Measurements from ENCODE around the gene GRIN1.

GRIN1 gene

DNA sequence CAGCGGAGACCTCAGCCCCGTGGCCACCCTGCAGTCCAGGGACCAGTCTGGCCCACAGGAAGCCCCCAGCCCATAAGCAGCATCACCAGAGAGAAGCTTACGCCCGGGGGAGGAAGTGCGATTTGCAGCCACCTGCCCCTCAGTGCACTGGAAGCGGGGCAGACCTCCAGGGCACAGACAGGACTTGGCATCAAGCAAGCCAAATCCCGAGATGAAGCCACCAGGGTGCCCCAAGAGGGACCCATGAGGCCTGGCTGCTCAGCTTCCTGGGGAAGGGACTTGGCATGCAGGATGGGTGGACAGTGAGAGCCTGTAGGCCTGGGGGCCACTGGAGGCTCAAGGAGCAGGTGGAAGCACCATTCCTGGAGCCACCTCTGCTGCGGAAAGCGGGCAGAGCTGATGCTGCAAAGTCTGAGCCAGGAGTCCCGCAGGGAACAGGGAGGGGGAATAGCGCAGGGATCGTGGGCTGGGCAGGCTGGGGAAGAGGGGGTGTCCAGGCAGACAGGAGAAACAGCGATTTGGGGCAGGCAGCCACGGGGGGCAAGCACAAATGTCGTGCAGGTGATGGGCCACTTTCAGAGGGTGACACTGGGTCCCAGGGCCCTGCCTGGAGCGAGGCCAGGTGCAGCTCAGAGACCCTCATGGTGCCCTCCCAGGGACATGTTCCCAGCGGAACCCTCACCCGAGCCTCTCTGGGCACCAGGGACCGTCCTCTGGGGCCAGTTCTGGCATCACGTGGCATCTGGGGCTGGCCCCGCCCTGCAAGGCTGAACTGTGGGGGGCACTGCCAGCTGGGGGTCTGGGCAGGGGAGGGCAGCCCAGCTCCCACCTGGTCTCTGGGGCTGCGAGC is 27.7 kb downstream of the GRIN1 start:
- DNase-seq = no peak

DNA sequence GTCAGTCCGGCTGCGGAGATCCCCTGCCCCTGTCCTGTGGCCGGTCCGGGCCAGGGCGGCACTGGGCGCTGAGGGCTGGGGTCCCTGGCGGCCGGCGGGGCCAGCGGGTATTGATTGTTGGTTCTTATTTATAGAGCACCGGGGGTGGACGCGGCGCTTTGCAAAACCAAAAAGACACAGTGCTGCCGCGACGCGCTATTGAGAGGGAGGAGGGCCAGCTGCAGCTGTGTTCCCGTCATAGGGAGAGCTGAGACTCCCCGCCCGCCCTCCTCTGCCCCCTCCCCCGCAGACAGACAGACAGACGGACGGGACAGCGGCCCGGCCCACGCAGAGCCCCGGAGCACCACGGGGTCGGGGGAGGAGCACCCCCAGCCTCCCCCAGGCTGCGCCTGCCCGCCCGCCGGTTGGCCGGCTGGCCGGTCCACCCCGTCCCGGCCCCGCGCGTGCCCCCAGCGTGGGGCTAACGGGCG is 28.4 kb downstream of the GRIN1 start:
- DNase-seq = no peak

DNA sequence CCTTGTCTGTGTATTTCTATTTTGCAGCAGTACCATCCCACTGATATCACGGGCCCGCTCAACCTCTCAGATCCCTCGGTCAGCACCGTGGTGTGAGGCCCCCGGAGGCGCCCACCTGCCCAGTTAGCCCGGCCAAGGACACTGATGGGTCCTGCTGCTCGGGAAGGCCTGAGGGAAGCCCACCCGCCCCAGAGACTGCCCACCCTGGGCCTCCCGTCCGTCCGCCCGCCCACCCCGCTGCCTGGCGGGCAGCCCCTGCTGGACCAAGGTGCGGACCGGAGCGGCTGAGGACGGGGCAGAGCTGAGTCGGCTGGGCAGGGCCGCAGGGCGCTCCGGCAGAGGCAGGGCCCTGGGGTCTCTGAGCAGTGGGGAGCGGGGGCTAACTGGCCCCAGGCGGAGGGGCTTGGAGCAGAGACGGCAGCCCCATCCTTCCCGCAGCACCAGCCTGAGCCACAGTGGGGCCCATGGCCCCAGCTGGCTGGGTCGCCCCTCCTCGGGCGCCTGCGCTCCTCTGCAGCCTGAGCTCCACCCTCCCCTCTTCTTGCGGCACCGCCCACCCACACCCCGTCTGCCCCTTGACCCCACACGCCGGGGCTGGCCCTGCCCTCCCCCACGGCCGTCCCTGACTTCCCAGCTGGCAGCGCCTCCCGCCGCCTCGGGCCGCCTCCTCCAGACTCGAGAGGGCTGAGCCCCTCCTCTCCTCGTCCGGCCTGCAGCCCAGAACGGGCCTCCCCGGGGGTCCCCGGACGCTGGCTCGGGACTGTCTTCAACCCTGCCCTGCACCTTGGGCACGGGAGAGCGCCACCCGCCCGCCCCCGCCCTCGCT is 29.0 kb downstream of the GRIN1 start:
- no peak for DNase-seq

DNA sequence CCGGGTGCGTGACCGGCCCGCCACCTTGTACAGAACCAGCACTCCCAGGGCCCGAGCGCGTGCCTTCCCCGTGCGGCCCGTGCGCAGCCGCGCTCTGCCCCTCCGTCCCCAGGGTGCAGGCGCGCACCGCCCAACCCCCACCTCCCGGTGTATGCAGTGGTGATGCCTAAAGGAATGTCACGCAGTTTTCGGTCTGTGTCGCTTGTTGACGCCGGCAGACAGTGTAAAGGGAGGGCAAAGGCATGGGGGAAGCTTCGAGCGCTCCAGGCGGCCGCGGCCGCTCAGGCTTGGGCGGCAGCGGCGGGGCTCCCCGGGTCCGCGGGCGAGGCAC is 29.6 kb downstream of the GRIN1 start:
- DNase-seq = no peak

DNA sequence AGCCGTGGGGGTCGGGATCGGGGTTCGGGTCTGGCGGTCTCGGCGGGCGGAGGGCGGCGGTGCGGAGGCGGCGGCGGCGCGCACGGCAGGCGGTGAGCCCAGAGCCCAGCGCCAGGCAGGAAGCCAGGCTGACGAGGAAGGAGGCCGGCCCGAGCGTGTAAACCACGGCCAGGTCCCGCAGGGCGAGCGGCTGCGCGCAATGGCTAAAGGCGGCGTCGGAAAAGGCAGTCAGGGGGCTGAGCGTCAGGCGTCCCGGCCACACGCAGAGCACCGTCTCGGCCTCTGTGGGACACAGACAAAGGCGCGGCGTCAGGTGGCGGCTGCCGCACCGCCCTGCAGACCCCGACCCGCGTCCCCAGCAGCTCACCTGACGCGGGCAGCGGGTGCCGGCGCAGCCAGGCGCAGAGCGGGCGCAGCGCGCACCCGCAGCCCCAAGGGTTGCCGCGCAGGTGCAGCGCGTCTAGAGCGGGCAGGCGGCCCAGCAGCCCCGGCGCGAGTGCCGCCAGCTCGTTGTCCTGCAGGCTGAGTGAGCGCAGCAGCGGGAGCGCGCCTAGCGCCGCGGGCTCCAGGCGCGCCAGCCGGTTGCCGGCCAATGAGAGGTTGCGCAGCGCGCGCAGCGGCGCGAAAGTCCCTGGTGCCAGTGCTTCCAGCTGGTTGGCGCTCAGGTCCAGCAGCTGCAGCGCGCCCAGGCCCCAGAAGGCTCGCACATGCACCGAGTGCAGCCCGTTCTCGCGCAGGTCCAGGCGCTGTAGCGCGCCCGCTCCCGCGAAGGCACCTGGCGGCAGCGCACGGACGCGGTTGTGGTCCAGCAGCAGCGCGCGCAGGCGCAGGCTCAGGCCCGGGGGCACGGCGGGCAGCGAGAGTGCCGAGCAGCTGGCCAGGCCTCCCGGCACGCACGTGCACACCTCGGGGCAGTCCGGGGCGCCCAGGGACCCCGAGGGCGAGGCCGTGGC is 30.2 kb downstream of the GRIN1 start:
- peak in 1 of 2 experiments; percentile 54 for DNase-seq

DNA sequence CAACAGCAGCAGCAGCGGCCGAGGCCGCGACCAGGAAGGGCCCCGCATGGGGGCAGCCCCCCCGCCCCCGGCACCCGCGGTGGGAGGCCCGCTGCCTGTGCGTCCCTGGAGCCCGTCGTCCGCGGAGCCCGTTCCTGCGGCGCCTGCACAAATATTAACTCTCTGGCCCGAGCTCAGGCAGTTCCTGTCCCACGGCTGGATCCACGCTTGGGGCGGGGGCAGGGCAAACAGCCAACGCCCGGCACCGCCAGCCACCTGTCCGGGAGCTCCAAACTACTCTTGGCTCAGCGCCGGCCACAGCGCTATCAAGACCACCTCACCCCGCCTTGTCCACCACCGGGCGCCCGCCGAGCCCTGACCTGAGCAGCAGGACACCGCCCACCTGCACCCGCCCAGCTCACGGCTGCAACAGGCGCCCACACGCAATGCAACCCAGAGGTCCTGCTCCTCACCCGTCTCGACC is 31.0 kb downstream of the GRIN1 start, which contains the start of gene LRRC26:
TSS of gene LRRC26 (minus strand) at position 156 of the 463 bp plus-strand sequence. CDS start at position 48, 108 bp downstream.
- no peak for DNase-seq

DNA sequence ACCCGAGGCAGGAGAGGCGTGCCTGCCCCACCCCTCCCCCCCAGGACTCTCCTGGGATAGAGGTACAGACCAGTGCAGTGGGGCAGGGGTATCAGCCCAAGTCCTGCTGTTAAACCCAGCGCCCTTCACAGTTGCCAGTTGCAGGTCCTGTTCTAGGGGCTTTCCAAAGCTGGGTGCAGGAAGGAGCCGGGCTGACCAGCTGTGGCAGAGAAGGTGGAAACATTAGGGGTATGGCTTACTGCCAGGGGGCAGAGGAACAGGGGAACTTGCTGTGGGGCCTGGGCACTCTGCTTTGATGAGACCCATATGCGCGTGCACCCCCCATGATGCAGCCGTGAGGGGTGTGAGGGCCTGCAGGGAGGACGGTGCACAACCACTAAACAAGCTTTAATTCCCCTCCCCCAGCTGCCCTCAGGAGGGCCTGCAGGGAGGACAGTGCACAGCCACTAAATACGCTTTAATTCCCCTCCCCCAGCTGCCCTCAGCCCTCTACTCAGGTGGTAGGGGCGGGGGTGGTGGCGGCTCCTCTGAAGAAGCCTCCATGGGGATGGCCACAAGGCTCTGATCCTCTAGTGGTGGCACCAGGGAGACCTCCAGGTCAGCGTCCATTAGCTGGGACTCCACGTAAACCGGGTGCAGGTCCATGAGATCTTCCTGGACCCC is 31.7 kb downstream of the GRIN1 start:
- DNase-seq = no peak

DNA sequence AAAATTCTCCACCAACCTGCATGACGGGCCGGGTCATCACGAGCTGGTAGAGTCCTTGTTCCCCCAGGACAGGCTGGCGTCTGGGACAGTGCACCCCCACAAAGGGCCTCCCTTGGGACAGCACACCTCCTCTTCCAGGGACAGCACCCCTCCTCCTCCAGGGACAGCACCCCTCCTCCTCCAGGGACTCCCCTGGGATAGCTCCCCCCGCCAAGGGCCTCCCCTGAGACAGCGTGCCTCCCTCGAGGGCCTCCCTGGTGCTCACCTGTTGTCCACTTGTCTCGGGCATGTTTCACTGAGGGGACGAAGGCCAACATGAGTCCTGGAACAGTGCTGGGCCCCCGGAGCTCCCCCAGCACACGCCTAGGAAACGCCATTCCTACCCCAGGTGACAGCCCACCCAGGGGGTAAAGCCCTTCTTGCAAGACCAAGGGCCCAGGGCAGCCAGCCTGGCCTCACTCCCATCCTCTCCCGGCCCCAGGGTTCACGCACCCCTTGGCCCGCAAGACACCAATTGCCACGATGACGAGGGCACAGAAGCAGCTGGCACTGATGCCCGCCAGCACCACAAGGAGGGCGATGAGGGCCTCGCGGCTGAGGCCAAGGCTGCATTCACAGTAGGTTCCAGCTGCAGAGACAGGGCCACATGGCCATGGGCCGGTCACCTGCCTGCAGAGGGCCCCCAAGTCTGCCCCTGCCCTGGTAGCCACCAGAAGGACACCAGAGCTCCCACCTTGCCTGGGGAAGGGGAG is 32.4 kb downstream of the GRIN1 start:
- no peak for DNase-seq

DNA sequence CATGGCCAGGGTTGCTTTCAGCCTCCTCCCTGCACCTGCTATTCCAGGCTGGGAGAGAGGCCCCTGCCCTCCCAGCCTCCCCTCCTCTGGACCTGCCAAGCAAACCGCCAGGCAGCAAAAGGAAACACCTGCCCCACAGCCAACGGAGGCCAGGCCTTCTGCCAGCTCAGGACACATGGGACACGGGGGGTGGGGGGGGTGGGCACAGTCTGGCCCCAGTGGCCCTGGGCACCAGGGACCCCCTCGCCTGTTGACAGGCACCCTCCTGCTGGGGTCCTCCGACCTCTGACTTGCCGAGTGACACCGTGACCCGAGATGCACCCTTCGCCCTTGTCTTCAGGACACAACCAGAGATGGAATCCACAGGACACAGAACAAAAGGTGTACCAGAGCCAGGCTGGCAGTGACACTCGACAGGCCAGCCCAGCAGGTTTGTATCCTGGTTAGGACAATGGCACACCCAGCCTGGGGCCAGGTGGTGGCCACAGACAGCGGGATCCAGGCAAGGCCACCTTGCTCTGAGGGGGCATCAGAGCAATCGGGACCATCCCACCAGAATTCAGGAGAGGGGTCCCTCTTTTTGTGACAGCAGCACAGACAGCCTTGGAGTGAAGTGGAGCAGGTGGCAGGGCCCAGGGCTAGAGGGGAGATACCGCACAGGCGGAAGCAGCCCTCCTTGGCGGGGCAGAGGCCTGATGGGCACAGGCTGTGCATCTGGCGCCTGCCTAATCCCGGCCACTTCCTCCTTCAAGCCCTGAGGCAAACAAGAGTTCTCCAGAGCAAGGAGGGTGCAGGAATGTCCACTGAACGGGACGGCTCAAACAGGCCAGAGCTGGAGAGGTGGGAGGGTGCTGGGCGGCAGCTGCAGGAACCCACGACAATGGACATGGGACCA is 34.2 kb downstream of the GRIN1 start:
- no peak for DNase-seq

DNA sequence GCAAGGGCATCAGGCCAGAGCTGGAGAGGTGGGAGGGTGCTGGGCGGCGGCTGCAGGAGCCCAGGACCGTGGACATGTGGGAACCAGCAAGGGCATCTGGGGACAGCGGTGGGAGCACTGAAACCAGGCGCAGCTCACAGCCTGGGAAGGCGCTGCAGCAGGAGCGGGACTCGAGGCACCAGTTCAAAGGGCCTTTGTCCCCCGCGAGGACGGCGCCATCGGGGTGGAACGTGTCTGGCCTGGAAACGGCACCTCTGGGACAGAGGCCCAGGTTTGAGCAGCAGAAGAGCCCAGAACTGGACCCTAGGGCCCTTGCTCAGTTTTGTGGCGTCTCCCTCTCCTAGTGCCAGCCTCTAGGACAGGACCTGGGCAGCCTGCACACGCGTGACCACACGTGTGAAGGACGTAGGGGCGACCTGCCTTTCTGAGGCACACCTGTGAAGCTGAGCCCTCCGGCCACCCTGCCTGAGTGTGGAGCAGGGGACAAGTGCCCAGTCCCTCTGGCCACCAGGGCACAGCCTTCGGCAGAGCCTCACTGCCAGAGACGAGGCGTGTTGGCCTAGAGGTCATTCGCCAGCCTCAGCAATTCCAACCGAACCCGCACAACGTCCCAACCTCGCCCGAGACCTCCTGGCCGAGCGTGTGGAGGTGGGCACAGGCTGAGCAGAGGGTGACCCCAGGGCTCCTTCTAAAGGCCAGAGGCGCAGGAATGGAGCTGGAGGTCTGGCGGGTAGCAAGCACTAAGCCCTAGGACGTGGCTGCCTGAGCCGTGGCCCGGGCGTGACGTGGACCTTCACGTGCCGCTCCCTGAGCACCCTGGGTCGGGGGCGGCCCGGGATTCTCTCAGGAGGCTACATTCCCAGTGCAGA is 35.1 kb downstream of the GRIN1 start:
- DNase-seq = no peak

DNA sequence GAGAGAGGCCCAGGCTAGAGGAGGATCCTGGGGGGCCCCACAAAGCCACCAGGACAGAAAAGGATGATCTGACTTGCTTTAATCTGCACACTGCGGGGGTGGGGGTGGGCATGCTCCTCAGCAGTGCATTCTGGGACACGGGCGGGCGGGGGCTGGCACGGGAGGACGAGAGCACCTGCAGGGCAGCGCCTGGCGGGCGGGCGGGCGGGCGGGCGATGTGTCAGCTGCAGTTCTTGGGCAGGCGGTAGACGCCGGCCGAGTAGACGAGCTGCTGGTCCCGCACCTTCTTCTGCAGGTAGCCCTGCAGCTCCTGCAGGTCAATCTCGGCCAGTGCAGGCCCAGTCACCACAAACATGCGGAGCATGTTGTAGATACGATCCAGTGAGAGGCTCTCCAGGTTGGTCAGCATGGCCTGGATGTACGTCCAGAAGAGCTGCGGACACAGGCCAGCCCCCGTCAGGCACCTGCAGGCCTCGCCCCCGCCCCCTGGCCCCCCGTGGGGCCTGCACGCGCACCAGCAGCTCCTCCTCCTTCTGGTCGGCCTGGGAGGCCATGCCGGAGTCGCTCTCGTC is 35.9 kb downstream of the GRIN1 start:
- no peak for DNase-seq

DNA sequence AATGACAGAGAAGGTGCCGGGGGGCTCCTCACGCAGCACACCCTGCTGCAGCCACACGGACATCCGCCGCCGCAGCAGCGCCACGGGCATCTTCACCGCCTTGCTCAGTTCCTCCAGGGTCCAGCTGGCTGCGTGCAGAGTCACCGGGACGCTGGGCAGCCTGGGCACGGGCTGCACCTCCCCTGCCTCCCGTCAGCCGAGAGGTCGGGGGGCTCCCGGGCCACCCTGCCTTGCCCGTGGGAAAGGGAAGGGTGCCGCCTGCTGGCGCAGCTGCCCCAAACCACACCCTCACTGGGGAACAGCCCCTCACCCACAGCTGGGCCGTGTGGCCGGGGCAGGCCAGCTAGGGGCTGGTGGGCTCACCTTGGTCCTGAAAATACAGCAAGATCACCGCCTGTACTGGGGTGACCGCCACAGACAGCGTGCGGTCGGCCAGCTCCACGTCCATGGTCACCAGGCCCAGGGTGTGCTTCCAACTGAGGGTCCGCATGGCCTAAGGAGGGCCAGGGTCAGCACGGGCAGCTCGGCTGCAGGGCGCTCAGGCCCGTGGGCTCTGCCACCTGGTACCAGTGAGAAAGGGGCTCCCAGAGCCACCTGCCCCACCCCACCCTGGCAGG is 36.5 kb downstream of the GRIN1 start:
- DNase-seq = no peak

DNA sequence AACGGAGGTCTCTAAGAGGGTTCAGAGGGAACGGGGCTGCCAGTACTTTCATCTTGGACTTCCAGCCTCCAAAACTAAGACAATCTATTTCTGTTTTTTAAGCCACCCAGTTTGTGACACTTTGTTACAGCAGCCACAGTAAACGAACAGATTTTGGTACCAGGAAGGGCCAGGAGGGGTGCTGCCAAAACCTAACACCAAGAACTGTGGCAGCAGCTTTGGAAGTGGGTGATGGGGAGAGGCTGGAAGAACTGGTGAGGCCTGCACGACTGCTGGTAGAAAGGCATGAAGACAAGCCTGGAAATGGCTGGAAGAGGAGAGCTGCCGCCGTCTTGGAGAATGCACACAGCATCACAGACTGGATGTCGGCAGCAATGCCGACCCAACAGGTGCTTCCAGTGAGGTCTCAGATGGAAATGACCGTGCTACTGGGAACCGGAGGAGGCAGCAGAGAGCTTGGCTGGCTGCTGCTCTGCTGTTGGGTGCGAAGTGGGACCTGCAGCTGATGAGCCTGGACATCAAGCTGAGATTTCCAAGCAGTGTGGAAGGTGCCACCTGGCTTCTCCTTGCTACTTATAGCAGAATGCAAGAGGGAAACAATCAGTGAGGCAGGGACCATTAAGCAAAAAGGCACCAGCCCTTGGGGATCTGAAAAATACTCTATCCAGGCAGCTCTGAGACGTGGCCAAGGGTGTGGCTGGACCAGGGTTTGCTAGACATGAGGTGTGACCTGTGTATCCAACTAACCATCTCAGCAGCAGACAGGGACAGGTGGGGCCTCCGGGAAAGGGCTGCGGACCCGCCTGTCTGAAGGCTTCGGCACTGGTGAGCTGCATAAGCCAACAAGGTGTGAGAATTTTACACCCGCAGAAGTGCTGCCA is 37.6 kb downstream of the GRIN1 start:
- no peak for DNase-seq

DNA sequence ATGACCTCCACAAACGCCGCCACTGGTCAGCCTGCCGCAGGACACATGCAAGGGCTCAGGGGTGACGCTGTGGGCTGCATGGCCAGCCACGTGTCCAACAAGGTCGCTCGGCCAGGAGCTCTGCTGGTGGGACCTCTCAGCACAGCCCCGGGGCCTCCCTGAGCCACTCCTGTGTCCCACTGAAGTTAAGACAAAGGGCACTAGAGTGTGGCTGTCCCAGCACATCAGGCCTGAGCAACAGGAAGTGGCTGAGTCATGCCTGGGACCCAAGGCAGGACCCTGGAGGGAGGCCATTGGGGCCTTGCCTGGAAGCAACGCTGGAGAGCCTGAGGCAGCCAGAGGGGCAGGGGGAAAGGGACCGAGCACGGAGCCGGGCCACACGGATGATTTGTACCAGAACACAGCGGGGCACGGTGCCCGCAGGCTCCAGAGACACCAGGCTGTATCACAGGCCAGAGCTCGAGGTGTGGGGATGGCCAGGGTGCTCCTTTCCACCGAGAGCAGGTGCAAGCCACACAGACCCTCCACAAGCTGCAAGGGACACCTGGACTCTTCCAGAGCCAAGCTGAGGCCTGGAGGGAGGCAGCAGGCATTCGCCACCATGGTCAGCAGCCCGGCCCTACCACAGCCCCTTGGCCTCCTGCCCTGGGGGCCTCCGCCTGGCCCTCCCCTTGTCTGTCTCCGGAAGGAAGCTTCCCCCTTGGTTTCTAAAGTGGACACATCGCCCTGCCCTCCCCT is 39.4 kb downstream of the GRIN1 start:
- DNase-seq = no peak

DNA sequence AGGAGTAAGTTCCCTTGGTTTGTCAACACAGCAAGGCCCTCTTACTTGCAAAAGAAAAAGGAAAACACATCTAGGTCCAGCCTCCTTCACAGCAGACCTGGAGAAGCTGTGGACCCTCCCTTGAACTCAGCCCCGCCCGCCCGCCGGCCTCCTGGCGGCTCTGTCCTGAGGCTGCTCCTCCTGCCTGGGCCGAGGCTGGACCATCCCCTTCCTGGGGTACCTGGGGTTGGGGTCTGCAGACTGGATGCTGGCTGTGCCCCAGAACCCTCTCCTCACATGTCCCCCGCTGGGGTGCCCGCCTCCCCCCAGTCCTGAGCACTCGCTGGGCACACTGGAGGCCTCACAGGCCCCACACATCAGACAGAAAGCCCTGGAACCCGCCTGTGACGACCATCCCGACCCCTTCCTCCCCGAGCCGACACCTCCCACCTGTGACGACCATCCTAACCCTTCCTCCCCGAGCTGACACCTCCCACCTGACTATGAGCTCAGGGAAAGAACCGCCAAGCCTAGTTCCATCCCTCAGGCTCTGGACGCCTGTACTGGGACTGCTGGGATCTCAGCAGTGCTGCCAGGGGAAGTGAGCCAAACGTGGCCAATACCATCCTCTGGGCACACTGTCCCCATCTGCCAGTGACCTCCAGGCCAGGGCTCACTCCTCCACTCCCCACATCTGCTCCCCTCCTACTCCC is 40.1 kb downstream of the GRIN1 start:
- no peak for DNase-seq

DNA sequence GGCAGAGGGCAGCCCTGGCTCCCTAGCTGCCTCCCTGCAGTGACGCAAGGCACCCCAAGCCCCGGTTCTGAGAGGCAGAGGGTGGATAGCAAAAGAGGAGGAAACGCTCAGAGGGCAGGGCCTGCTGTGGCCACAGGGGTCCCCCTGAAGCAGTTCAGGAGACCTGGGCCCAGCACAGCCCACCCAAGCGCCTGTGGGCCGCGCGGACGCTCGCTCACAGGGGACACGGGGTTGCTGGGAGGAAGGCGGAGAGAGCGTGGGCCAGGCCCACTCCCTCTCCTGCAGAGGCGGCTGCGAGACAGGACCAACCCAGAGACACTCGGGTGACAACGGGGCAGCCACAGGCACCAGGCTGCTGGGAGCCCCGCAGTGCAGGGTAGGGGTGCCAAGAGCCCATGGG is 40.8 kb downstream of the GRIN1 start:
- no peak for DNase-seq

Data from NCI-H446 (cell line).